Muscle layer of duodenum (tissue), 2 donors: ENCODE data around the gene CCDC85C.
A peak's percentile ranks its signal among the peaks of the same experiment; 100 is the strongest.

Experiments
- H3K27ac ChIP-seq: one replicate; pipeline ENCODE4 v1.7.0; 2013; ENCODE audit warnings: mild to moderate bottlenecking, low read length
- H3K27me3 ChIP-seq: one replicate; pipeline ENCODE4 v1.7.0; 2013; ENCODE audit warnings: low read depth, mild to moderate bottlenecking, control low read depth, low read length
- H3K36me3 ChIP-seq, 2 donors: one replicate each; pipeline ENCODE4 v1.7.0; 2013; ENCODE audit warnings: low read length in 2 of 2, control low read depth in 1 of 2, mild to moderate bottlenecking in 1 of 2; ENCODE audit not compliant: insufficient read depth in 2 of 2, control insufficient read depth in 1 of 2
- H3K4me1 ChIP-seq, 2 donors: one replicate each; pipeline ENCODE4 v1.7.0; 2013; ENCODE audit warnings: low read length in 2 of 2, mild to moderate bottlenecking in 2 of 2, control low read depth in 1 of 2, moderate library complexity in 1 of 2; ENCODE audit not compliant: insufficient read depth in 2 of 2, control insufficient read depth in 1 of 2
- H3K4me3 ChIP-seq, 2 donors: one replicate each; pipeline ENCODE4 v1.7.0; 2013; ENCODE audit warnings: low read length in 2 of 2, low read depth in 1 of 2, mild to moderate bottlenecking in 1 of 2
- H3K9me3 ChIP-seq, 2 donors: one replicate each; pipeline ENCODE4 v1.7.0; 2013; ENCODE audit warnings: low read length in 2 of 2, control low read depth in 1 of 2, mild to moderate bottlenecking in 1 of 2; ENCODE audit not compliant: control insufficient read depth in 1 of 2
- donor health status: healthy.

Gene CCDC85C

GRCh38 chr14:99559286-99559990 lies 44.6 kb downstream of the CCDC85C start:
- H3K27me3 ChIP-seq = no peaks in the 10 kb centered on the region
- no peak overlapping the region for H3K27ac ChIP-seq
- peaks cover 22 to 61% of the 10 kb centered on the region in 2 donors for H3K4me1 ChIP-seq
- no peak overlapping the region for H3K4me3 ChIP-seq
- no peaks in the 10 kb centered on the region for H3K36me3 ChIP-seq
- no peaks in the 10 kb centered on the region for H3K9me3 ChIP-seq

- no peak overlapping the region for H3K27ac ChIP-seq
- H3K4me1 ChIP-seq = peaks cover 14 to 50% of the 10 kb centered on the region in 2 donors
- H3K36me3 ChIP-seq = no peaks in the 10 kb centered on the region
- no peaks in the 10 kb centered on the region for H3K27me3 ChIP-seq
- H3K9me3 ChIP-seq = no peaks in the 10 kb centered on the region
- no peak overlapping the region for H3K4me3 ChIP-seq
These were observed 47.7 kb downstream of the CCDC85C start for GRCh38 chr14:99556134-99556791.

GRCh38 chr14:99554757-99555531 lies 49.1 kb downstream of the CCDC85C start:
- Histone ChIP-seq H3K9me3 (no peaks in the 10 kb centered on the region), H3K4me1 (peaks cover 12 to 40% of the 10 kb centered on the region in 2 donors), H3K36me3 (no peaks in the 10 kb centered on the region), H3K27me3 (no peaks in the 10 kb centered on the region), H3K4me3 (no peak overlapping the region), H3K27ac (peak overlapping the region; percentile 36)

GRCh38 chr14:99554184-99554583 lies 49.8 kb downstream of the CCDC85C start:
- Histone ChIP-seq H3K4me1 (peaks cover 12 to 41% of the 10 kb centered on the region in 2 donors), H3K27ac (no peak overlapping the region), H3K9me3 (no peaks in the 10 kb centered on the region), H3K27me3 (no peaks in the 10 kb centered on the region), H3K4me3 (no peak overlapping the region), H3K36me3 (no peaks in the 10 kb centered on the region)

GRCh38 chr14:99552572-99553216 lies 51.3 kb downstream of the CCDC85C start:
- no peaks in the 10 kb centered on the region for H3K9me3 ChIP-seq
- H3K4me1 ChIP-seq = peaks cover 12 to 50% of the 10 kb centered on the region in 2 donors
- H3K27me3 ChIP-seq = no peaks in the 10 kb centered on the region
- no peaks in the 10 kb centered on the region for H3K36me3 ChIP-seq
- H3K4me3 ChIP-seq = no peak overlapping the region
- no peak overlapping the region for H3K27ac ChIP-seq

- Histone ChIP-seq H3K9me3 (no peaks in the 10 kb centered on the region), H3K27me3 (no peaks in the 10 kb centered on the region), H3K27ac (peak overlapping the region; percentile 45), H3K36me3 (no peaks in the 10 kb centered on the region), H3K4me1 (peaks cover 12 to 50% of the 10 kb centered on the region in 2 donors), H3K4me3 (no peak overlapping the region)
These were observed 51.9 kb downstream of the CCDC85C start for GRCh38 chr14:99552021-99552553.

- no peaks in the 10 kb centered on the region for H3K36me3 ChIP-seq
- no peak overlapping the region for H3K4me3 ChIP-seq
- no peaks in the 10 kb centered on the region for H3K9me3 ChIP-seq
- H3K4me1 ChIP-seq = peaks cover 12 to 54% of the 10 kb centered on the region in 2 donors
- no peaks in the 10 kb centered on the region for H3K27me3 ChIP-seq
- no peak overlapping the region for H3K27ac ChIP-seq
These were observed 52.7 kb downstream of the CCDC85C start for GRCh38 chr14:99551034-99551922.

GRCh38 chr14:99550387-99550992 lies 53.5 kb downstream of the CCDC85C start:
- Histone ChIP-seq H3K36me3 (no peaks in the 10 kb centered on the region), H3K27ac (no peak overlapping the region), H3K4me1 (peaks cover 12 to 59% of the 10 kb centered on the region in 2 donors), H3K27me3 (no peaks in the 10 kb centered on the region), H3K4me3 (no peak overlapping the region), H3K9me3 (no peaks in the 10 kb centered on the region)

GRCh38 chr14:99549684-99550083 lies 54.3 kb downstream of the CCDC85C start:
- Histone ChIP-seq H3K27ac (no peak overlapping the region), H3K36me3 (no peaks in the 10 kb centered on the region), H3K4me3 (no peak overlapping the region), H3K27me3 (no peaks in the 10 kb centered on the region), H3K9me3 (no peaks in the 10 kb centered on the region), H3K4me1 (peaks cover 5 to 57% of the 10 kb centered on the region in 2 donors)
